Uterus (tissue), 4 donors: ENCODE measurements around the gene PRSS57. TPM values are rescaled to one million over a fixed set of nuclear protein-coding genes. Genes with fewer than 3 reads are reported as not detected.

Experiments used
- DNase-seq, 2 donors: peaks; one replicate each; pipeline ENCODE4 v3.0.0-alpha.2; 2019 to 2020
- H3K27ac ChIP-seq, 2 donors: fragments of 200-600 bp; sonication (generic); 1 replicate in 1 of 2; 2 replicates in 1 of 2; pipeline ENCODE4 v1.5.1; 2016 to 2018
- H3K27me3 ChIP-seq, 2 donors: fragments of 200-600 bp; sonication (generic); one replicate each; pipeline ENCODE4 v1.5.1; 2018 to 2019; ENCODE audit warnings: control low read depth in 1 of 2
- H3K36me3 ChIP-seq, 2 donors: fragments of 200-600 bp; sonication (generic); one replicate each; pipeline ENCODE4 v1.5.1; 2019; ENCODE audit warnings: control low read depth in 1 of 2
- H3K4me1 ChIP-seq, 2 donors: fragments of 200-600 bp; sonication (generic); one replicate each; pipeline ENCODE4 v1.5.1; 2018 to 2019; ENCODE audit warnings: control low read depth in 1 of 2
- H3K4me3 ChIP-seq, 2 donors: fragments of 200-600 bp; sonication (generic); 1 replicate in 1 of 2; 2 replicates in 1 of 2; pipeline ENCODE4 v1.5.1; 2018 to 2019; ENCODE audit warnings: mild to moderate bottlenecking in 1 of 2
- H3K9me3 ChIP-seq, 2 donors: fragments of 200-600 bp; sonication (generic); one replicate each; pipeline ENCODE4 v1.5.1; 2019; ENCODE audit warnings: control low read depth in 1 of 2
- POLR2A ChIP-seq, 2 donors: fragments of 450-650 bp; IDR thresholded peaks; one replicate each; pipeline ENCODE4 v1.6.1; 2016; ENCODE audit warnings: antibody characterized with exemption in 2 of 2, mild to moderate bottlenecking in 1 of 2, moderate library complexity in 1 of 2
- intact Hi-C: fragments of 100-400 bp; cut with DNase I; formaldehyde crosslinking; loops from one replicate; pipeline ENCODE4 v1.15.1; 2023; ENCODE audit warnings: low total_unique reads
- total RNA-seq, 4 donors: library from RNA; depleted of rRNA in 3 of 4; stranded (reverse); fragments of >200 nt in 3 of 4; gene quantifications; one replicate each; pipeline versions ENCODE4 v1.1.0 to v1.2.4, GENCODE V29; 2014 to 2023
- TF ChIP-seq, protein P1 (sequence below), 4 experiments: fragments of 200-600 bp in 2 of 4; fragments of 450-650 bp in 2 of 4; sonication (generic) in 2 of 4; IDR thresholded peaks; one replicate each; pipeline ENCODE4 v1.5.1; 2016 to 2019; ENCODE audit warnings: antibody characterized with exemption in 4 of 4, mild to moderate bottlenecking in 2 of 4, moderate library complexity in 1 of 4
- donor health status: DM: yes; HTN: yes; CAD: no.

PRSS57 gene
- total RNA-seq, 4 donors from 2014 or later: not detected

- no peak overlapping the region for H3K4me3 ChIP-seq
- H3K9me3 ChIP-seq: peaks cover 0 to 10% of the 10 kb centered on the region in 2 donors
- H3K27me3 ChIP-seq: no peaks in the 10 kb centered on the region
- intact Hi-C loops: no loop called here
- H3K27ac ChIP-seq: no peak overlapping the region
- no peak for TF ChIP-seq POLR2A (IDR thresholded peaks at IDR 0.05)
- TF ChIP-seq, protein P1, sequence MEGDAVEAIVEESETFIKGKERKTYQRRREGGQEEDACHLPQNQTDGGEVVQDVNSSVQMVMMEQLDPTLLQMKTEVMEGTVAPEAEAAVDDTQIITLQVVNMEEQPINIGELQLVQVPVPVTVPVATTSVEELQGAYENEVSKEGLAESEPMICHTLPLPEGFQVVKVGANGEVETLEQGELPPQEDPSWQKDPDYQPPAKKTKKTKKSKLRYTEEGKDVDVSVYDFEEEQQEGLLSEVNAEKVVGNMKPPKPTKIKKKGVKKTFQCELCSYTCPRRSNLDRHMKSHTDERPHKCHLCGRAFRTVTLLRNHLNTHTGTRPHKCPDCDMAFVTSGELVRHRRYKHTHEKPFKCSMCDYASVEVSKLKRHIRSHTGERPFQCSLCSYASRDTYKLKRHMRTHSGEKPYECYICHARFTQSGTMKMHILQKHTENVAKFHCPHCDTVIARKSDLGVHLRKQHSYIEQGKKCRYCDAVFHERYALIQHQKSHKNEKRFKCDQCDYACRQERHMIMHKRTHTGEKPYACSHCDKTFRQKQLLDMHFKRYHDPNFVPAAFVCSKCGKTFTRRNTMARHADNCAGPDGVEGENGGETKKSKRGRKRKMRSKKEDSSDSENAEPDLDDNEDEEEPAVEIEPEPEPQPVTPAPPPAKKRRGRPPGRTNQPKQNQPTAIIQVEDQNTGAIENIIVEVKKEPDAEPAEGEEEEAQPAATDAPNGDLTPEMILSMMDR (IDR thresholded peaks at IDR 0.05): no peak
- H3K4me1 ChIP-seq: no peaks in the 10 kb centered on the region
- no peak for DNase-seq
- H3K36me3 ChIP-seq: no peaks in the 10 kb centered on the region
These were observed 44.9 kb upstream of the PRSS57 start for GRCh38 chr19:739998-740715.

DNA sequence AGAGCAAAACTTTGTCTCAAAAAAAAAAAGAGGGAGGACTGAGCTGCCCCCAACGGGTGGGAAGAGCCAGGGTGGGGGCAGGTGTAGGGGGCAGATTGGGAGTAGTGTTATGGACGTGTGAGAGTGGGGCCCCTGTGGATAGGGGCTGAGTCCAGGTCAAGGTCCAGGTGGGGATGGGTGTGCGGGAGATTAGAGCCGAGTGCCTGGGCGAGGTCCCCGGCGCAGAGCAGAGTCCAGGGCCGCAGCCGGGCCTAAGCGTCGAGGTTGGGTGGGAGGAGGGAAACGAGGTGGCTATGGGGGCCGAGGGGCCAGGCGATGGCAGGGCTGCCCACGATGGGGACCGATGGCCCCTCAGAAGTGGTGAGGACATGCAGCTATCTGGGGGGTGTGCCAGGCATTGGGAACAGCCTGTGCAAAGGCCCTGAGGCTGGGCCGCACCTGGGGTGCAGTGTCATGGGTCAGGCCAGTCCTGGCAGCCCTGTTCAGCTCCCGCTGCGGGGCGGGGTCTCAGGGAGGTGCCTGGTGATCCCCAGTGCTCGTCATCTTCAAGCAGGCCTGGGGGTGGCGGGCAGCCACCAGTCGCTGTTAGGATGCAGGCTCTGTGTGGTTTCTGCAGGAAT, 43.4 kb upstream of the PRSS57 start:
- H3K4me3 ChIP-seq: no peak overlapping the region
- peaks cover 0 to 2% of the 10 kb centered on the region in 2 donors for H3K9me3 ChIP-seq
- H3K36me3 ChIP-seq: no peaks in the 10 kb centered on the region
- no peaks in the 10 kb centered on the region for H3K4me1 ChIP-seq
- no peaks in the 10 kb centered on the region for H3K27me3 ChIP-seq
- no peak overlapping the region for H3K27ac ChIP-seq
- intact Hi-C loops: no loop called here
- DNase-seq: no peak
- TF ChIP-seq, protein P1 (IDR thresholded peaks at IDR 0.05): no peak
- TF ChIP-seq POLR2A (IDR thresholded peaks at IDR 0.05): no peak

DNA sequence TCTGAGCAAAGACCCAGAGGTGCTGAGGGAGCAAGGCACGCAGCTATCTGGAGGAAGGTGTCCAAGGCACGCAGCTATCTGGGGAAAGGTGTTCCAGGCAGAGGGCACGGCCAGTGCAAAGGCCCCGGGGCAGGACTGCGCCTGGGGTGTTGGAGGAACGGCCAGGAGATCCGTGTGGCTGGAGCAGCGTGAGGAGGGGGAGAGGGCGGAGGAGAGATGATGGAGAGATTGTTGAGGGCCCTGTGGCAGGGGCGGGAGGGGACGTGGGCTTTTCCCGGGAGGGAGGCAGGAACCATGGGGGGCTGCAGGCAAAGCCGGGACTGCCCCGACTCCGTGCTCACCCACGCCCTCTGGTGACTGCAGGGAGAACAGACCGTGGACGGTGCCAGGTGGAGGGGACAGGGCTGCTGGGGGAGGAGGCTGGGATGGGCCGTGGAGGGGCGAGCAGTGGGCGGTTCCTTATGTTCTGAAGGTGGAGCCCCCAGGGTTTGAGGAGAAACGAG, 42.4 kb upstream of the PRSS57 start:
- no peak overlapping the region for H3K27ac ChIP-seq
- no peaks in the 10 kb centered on the region for H3K9me3 ChIP-seq
- H3K27me3 ChIP-seq: no peaks in the 10 kb centered on the region
- H3K4me3 ChIP-seq: no peak overlapping the region
- H3K4me1 ChIP-seq: no peaks in the 10 kb centered on the region
- DNase-seq: peak in 1 of 2 donors; percentile 47
- intact Hi-C loops: no loop called here
- TF ChIP-seq POLR2A (IDR thresholded peaks at IDR 0.05): no peak
- TF ChIP-seq, protein P1 (IDR thresholded peaks at IDR 0.05): peak; percentile 12 to 44 (median 32)
- no peaks in the 10 kb centered on the region for H3K36me3 ChIP-seq

DNA sequence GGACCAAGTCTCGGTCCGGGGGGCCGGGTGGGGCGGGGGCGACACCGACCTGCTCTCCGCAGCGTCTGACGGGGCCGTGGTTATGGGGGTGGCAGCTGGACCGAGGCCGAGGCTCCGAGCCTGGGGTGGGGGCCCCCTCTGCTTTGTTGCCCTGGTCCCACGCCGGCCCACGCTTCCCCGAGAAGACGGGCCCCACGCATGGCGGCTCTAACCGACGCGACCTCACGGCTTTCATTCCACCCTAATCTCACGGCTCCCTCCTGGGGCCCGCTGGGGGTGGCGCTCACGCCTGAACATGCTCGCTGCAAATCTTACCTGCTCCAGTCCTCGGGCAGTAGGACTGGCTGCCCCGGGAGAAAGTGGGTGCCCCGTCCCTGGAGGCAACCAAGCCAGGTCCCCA, 40.9 kb upstream of the PRSS57 start:
- Histone ChIP-seq H3K4me3 (no peak overlapping the region), H3K27me3 (no peaks in the 10 kb centered on the region), H3K36me3 (no peaks in the 10 kb centered on the region), H3K9me3 (no peaks in the 10 kb centered on the region), H3K4me1 (no peaks in the 10 kb centered on the region), H3K27ac (no peak overlapping the region)
- intact Hi-C loops: no loop called here
- DNase-seq: no peak
- no peak for TF ChIP-seq POLR2A (IDR thresholded peaks at IDR 0.05)
- TF ChIP-seq, protein P1 (IDR thresholded peaks at IDR 0.05): no peak

- Histone ChIP-seq H3K4me1 (no peaks in the 10 kb centered on the region), H3K36me3 (no peaks in the 10 kb centered on the region), H3K27me3 (no peaks in the 10 kb centered on the region), H3K27ac (no peak overlapping the region), H3K4me3 (no peak overlapping the region), H3K9me3 (no peaks in the 10 kb centered on the region)
- intact Hi-C loops: loop anchor here (5.0 kb wide), 1 partner anchor 67 kb away; no protein-coding TSS in a partner anchor
- TF ChIP-seq POLR2A (IDR thresholded peaks at IDR 0.05): no peak
- TF ChIP-seq, protein P1 (IDR thresholded peaks at IDR 0.05): no peak
- DNase-seq: no peak
These were observed 39.5 kb upstream of the PRSS57 start for GRCh38 chr19:734716-735115.
